HG03060 (cell line): Measurements from ENCODE around the gene LILRA1.
"Not testable (repeated sequence)": the region's sequence is repeated elsewhere in the genome, so short reads cannot be mapped to it uniquely, and the experiment has no call there.

Experiments
- ATAC-seq: cut with Tn5 transposase; IDR thresholded peaks from one replicate; pipeline ENCODE4 v1.9.1; 2021; ENCODE audit warnings: low read depth, moderate number of reproducible peaks; ENCODE audit not compliant: unreplicated experiment

The LILRA1 gene

DNA sequence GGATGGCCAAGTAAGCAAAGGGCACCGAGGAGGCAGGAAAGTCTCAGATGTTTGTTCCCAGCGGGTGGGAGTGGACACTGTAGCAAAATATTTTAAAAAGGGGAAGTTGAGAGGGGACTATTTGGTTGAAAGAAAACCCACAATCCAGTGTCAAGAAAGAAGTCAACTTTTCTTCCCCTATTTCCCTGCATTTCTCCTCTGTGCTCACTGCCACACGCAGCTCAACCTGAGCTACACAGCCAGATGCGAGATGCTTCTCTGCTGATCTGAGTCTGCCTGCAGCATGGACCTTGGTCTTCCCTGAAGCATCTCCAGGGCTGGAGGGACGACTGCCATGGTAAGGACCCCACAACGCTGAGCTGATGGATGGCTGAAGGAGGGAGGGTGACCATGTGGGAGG is at the start of gene LILRA1:
Gene LILRA1 (plus strand): TSS at position 188 of the 400 bp plus-strand sequence. CDS start 613 bp downstream, outside the sequence.
- ATAC-seq: not testable (repeated sequence)

DNA sequence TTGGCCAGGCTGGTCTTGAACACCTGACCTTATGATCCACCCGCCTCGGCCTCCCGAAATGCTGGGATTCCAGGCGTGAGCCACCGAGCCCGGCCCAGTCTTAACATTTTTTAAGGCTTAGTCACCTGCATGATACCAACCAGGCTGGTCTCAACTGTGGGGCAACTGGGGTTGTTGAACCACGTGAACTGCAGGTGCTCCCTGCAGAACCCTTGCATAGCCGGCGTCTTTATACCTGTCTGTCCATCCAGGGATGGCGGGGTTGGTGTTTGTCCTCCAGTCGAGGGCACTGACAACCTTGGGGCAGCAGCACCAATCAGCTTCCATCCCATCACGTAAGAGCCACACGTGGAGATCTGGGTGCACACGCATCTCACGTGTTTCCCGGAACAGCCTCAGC is 44.6 kb upstream of the LILRA1 start:
- ATAC-seq: no peak

DNA sequence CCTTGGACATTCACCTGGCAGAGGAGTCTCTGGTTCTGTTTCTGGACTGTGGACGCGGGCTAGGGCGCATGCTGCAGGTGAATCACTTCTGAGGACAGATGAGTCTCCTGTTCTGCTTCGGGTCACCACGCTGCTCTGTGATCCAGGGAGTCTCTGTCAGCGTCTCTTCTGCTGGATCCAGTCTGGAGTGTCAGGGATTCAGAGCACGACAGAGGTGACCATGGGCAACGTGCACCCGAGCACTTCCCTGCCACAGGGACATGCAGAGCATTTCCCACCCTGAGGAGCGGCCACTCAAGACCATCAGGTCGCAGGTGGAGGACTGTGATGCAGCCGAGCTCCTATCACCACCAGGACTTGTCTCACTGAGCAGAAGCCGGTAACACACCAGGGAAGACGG is 44.2 kb upstream of the LILRA1 start:
- no peak for ATAC-seq

DNA sequence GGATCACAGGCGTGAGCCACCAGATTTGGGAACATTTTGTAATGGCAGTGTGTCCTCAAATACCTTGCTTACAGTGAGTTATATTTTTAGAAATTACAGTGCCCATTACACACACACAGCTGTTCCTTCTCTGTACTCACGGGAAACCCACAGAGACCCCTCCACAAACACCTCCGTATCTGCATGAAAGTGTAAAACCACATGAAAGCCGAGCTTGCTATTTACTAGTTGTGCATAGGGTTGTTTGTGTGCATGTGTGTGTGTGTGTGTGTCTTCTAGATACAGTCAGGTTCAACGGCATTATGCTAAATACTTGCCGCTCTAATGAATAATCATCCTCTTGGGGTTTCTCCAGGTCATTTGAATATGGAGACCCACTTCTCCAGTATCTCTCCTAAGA is 42.1 kb upstream of the LILRA1 start:
- no peak for ATAC-seq

DNA sequence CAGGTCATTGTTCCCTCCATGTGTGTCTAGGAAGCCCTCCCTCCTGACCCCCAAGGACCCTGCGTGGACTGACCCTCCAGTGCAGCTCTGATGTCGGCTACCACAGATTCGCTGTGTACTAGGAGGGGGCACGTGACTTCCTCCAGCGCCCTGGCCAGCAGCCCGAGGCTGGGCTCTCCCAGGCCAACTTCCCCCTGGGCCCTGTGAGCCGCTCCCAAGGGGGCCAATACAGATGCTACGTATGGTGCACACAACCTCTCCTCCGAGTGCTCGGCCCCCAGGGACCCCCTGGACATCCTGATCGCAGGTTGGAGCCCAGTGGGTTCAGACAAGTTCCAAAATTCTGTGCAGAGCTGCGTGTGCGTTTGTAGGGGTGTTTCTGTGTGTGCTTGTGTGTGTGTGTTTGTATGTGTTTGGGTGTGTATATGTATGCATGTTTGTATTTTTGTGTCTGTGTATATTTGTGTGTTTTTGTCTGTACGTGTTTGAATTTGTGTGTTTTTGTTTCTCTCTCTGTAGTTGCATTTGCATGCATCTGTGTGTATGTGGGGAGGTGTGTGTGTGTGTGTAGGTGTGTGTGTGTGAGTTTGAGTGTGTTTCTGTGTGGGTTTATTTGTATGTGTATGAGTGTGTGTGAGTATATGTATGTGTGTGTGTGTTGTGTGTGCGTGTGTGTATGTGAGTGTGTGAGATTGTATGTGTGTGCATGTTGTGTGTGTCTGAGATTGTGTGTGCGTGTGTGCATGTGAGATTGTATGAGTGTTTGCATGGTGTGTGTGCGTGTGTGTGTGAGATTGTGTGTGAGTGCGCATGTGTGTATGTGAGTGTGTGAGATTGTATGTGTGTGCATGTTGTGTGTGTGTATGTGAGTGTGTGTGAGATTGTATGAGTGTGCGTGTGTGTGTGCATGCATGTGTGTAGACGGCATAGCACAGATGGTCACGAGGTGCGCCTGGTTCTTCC is 41.2 kb upstream of the LILRA1 start:
- ATAC-seq: no peak

DNA sequence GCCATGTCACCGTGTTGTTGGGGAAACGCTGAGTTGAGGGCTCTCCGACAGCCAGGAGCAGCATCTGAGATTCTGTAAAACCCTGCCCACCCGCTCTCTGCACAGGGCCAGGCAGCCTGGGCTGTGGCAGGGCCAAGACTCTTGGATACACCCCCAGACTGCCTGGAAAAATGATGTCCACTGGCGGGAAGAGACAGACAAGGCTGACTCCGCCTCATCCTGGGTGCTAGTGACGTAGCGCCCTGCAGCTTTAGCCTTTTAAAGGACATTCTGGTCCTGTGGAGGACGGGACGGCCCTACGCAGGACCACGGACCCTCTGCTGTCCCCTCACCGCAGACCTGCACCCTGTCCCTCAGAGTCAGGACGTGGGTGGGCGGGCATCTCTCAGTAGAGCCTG is 40.5 kb upstream of the LILRA1 start:
- no peak for ATAC-seq

DNA sequence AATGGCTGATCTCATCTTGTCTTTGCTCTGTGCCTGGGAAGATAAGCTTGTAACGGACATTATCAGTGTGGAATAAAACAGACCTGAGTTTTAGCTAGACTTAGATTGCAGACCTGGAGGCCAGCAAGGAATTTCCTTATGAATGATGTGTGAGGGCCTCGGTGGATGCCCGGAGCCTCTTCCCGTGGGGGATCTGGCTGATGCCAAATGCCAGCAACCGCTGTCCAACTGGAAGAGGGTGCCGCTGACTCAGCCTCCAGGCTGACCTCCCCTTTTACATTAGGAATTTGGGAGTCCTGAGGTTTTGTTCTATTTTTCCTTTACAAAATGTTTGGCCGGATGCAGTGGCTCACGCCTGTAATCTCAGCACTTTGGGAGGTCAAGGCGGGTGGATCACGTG is 39.4 kb upstream of the LILRA1 start:
- no peak for ATAC-seq

DNA sequence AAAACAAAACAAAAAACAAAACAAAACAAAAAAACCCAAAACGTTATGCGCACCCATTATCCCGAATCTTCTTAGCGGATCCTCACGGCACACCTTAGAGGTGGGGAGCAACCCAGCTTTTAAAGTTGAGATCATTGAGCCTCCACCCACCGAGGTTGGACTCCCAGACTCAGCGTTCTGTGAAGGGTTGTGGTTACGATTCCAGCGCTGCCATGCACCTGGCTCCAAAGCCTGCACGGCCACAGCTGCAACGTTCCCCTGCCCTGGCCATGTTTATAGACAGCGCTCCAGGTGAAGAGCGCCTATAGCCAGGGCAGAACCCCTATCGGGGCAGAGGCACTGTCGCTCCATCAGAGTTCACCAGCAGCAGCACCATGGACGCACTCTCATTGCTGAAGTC is 38.5 kb upstream of the LILRA1 start:
- ATAC-seq: no peak

DNA sequence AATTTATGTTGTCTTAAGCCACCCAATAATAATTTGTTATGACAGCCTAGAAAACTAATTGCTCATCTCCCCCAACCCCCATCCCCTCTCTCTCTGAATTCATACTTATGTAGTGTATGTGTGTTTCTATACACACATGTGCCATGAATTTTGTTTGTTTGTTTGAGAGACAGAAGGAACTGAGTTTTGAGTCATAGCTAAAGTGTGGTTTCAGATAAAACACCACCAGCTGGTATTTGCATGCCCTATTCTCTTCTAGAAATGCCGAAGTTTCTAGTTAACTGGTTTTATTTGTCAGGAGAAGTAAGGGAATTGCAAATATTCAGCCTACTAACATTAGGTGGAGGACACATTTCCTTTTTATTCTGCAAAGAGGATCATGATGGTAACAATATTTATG is 37.2 kb upstream of the LILRA1 start:
- ATAC-seq: no peak

DNA sequence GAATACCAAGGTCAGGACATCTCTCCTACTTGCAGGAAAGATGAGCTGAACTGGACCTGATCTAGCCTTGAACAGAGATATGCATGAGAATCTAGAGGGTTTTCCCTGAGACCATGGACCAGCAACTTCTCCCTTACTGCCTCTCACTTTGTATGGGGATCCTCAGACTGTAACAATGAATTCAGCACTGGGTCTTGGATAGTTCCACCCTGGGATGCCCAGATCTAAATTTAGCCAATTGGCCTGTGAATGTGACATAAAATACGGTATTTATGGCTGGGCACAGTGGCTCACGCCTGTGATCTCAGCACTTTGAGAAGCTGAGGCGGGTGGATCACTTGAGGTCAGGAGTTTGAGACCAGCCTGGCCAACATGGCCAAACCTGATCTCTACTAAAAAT is 35.1 kb upstream of the LILRA1 start:
- no peak for ATAC-seq

DNA sequence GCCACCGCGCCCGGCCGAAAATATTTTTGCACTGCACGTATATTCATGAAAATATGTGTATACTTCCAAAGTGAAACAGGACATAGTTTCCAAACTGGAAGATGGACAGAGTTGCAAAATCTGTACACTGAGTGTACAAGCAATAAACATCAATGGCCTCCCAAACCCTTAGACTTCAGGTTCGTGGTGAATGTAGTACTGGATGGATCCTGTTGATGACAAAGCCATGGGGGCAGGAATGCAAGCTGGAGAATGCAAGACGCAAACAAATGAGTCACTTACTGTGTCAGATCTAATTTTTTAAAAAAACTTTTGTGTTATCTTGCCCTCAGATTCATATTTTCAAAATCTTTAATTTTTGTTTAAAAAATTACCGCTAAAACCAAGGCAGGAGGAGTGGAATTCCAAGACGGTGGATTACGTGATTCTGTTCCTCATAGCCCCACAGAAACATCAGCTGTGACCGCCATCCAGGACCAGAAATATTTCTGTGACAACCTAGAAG is 32.5 kb upstream of the LILRA1 start:
- no peak for ATAC-seq

DNA sequence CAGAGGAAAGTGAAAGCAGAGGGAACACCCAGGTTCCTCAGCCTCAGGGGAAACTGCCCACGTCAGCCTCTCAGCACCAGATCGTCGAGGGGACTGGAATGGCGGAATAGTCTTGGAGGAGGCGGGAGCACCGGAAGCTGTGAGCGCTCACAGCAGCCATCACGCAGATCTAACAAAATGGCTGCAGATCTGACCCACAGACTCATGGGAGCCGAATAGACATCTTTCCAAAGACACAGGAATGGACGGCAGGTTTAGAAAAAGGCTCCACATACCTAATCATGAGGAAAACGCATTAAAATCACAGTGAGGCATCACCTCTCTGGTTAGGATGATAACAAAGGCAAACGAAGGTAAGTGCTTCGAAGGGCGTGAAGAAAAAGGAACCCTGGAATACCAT is 31.6 kb upstream of the LILRA1 start:
- no peak for ATAC-seq

DNA sequence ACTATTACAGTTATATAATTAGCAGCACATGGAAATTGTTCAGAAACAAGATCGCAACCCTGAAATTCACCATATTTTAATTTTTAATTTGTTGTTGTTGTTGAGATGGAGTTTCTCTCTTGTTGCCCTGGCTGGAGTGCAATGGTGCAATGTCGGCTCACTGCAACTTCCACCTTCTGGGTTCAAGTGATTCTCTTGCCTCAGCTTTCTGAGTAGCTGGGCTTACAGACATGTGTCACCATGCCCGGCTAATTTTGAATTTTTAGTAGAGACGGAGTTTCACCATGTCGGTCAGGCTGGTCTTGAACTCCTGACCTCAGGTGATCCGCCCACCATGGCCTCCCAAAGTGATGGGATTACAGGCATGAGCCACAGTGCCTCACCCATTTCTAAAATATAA is 30.2 kb upstream of the LILRA1 start:
- ATAC-seq: not testable (repeated sequence)

DNA sequence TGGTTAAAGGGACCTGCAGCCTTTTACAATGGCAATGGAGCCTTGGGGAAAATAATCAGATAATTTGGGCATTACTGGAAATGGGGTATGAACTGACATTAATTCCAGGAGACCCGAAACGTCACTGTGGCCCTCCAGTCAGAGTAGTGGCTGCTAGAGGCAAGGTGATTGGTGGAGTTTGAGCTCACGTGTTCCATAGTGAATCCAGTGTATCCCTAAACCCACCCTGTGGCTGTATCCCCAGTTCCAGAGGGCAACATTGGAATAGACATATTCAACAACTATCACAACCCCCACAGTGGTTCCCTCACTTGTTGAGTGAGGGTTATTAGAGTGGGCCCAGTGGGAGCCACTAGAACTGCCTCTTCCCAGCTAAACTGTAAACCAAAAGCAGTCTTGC is 23.1 kb upstream of the LILRA1 start:
- no peak for ATAC-seq

DNA sequence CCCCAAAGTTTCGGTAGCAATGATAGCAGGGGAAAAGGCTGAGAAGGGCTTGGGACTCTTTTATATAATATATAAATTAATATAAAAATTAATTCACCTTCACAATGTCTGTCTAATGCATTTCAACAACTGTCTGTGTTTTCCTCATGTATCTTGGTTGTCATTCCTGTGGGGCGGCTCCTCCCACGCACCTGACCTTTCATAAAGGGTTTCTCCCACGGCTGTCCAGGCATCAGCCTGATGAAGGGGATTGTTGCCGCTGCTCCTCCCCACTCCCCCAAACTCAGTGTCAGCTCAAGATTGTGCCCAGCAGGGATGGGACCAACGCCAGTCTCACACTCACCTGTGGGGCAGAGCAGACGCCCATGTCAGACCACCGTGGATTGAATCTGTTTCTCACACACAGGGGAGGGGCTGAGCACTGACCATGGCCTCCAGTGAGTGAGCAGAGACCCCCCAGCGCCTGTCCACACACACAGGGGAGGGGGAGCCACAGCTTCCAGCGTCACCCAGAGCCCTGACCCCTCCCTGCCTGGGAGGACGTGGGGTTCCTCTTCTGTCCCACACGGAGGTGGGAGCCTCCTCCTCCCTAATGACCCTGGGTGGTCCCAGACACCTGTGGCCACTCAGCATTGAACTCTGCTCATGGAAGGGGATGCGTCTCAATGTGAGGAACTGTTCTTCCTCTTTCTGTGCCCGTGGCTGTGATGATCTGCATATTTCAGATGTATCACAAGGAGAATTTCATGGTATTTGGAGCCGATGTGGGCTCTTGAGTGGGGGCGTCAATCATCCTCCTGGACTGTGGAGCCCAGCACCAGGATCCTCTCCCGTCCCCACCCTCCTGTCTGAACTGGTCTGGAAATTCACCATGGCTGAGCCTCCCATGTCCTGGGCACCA is 21.5 kb upstream of the LILRA1 start:
- ATAC-seq: not testable (repeated sequence)

DNA sequence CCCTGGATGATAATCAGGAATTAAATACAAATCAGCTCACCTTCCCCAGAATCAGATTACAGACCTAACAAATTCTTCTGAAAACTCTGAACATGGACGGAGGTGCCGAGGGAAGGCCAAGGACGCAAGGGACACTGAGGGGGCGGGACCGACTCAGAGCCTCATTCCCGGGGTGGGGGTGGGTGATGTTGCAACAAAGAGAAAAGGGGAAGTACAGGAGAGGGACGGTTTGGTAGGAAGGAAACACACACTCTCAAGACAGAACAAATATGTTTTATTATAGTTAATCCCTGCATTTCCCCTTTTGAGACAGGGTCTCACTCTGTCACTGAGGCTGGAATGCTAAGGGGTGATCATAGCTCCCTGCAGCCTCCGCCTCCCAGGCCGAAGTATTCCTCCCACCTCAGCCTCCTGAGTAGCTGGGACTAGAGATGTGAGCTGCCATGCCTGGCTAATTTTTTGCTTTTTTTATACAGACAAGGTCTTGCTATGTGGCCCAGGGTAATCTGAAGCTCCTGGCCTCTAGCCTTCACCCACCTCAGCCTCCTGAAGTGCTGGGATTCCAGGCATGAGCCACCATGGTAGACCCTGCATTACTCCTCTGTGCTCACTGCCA is 20.6 kb upstream of the LILRA1 start:
- ATAC-seq: no peak

DNA sequence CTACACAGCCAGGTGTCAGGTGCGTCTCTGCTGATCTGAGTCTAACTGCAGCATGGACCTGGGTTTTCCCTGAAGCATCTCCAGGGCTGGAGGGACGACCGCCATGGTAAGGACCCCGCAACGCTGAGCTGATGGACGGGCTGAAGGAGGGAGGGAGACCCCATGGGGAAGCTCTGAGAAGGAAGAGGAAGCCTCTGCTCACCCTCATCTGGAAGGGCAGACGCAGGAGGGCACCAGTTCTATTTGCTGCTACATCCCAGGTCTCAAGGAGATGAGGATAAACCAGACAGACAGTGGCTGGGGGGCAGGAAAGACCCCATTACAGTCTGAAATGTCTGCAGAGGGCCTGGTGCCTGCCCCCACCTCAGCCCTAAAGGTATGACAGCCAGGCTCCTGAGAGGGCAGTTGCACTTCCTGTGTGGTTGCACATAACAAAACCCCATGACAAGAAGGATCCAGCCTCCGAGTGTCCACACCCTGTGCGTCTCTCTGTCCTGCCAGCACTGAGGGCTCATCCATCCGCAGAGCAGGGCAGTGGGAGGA is 20.0 kb upstream of the LILRA1 start, which contains the start of gene LILRA2:
Gene LILRA2 (plus strand): TSS at position 461 of the 543 bp plus-strand sequence. CDS start 89 bp downstream, outside the sequence.
- ATAC-seq: no peak

DNA sequence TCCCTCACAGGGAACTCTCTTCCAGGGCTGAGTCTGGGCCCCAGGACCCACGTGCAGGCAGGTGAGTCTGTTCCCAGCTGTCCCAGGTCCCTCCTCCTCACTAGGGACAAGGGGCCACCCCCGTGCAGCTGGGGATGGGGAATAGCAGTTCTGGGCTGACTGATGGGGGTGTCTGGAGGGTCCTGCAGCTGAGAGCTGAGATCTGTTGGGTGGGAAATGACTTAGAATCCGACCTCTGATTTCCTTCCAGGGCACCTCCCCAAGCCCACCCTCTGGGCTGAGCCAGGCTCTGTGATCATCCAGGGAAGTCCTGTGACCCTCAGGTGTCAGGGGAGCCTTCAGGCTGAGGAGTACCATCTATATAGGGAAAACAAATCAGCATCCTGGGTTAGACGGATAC is 19.4 kb upstream of the LILRA1 start:
- no peak for ATAC-seq

DNA sequence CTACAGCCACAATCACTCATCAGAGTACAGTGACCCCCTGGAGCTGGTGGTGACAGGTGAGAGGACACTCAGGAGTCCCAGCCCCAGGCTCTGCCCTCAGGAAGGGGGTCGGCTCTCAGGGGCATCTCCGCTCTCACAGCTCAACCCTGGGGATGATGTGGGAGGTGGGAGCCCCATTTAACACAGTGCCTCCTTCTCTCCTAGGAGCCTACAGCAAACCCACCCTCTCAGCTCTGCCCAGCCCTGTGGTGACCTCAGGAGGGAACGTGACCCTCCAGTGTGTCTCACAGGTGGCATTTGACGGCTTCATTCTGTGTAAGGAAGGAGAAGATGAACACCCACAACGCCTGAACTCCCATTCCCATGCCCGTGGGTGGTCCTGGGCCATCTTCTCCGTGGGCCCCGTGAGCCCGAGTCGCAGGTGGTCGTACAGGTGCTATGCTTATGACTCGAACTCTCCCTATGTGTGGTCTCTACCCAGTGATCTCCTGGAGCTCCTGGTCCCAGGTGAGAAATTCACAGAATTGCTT is 18.8 kb upstream of the LILRA1 start:
- ATAC-seq: no peak

DNA sequence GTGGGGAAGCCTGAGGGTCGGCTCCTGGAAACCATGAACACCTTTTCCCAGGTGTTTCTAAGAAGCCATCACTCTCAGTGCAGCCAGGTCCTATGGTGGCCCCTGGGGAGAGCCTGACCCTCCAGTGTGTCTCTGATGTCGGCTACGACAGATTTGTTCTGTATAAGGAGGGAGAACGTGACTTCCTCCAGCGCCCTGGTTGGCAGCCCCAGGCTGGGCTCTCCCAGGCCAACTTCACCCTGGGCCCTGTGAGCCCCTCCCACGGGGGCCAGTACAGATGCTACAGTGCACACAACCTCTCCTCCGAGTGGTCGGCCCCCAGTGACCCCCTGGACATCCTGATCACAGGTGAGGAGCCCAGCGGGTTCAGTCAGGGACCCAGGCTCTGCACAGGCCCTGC is 18.2 kb upstream of the LILRA1 start:
- ATAC-seq: not testable (repeated sequence)
